GM18508 (cell line): ENCODE results near the gene PAXIP1.
A peak's percentile ranks its signal among the peaks of the same experiment; 100 is the strongest.
"Not testable (repeated sequence)": the region's sequence is repeated elsewhere in the genome, so short reads cannot be mapped to it uniquely, and the experiment has no call there.

Experiments
- ATAC-seq: cut with Tn5 transposase; IDR thresholded peaks from one replicate; pipeline ENCODE4 v1.9.1; 2021; ENCODE audit warnings: moderate number of reproducible peaks; ENCODE audit not compliant: insufficient read depth, unreplicated experiment

PAXIP1 gene, protein sequence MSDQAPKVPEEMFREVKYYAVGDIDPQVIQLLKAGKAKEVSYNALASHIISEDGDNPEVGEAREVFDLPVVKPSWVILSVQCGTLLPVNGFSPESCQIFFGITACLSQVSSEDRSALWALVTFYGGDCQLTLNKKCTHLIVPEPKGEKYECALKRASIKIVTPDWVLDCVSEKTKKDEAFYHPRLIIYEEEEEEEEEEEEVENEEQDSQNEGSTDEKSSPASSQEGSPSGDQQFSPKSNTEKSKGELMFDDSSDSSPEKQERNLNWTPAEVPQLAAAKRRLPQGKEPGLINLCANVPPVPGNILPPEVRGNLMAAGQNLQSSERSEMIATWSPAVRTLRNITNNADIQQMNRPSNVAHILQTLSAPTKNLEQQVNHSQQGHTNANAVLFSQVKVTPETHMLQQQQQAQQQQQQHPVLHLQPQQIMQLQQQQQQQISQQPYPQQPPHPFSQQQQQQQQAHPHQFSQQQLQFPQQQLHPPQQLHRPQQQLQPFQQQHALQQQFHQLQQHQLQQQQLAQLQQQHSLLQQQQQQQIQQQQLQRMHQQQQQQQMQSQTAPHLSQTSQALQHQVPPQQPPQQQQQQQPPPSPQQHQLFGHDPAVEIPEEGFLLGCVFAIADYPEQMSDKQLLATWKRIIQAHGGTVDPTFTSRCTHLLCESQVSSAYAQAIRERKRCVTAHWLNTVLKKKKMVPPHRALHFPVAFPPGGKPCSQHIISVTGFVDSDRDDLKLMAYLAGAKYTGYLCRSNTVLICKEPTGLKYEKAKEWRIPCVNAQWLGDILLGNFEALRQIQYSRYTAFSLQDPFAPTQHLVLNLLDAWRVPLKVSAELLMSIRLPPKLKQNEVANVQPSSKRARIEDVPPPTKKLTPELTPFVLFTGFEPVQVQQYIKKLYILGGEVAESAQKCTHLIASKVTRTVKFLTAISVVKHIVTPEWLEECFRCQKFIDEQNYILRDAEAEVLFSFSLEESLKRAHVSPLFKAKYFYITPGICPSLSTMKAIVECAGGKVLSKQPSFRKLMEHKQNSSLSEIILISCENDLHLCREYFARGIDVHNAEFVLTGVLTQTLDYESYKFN

DNA sequence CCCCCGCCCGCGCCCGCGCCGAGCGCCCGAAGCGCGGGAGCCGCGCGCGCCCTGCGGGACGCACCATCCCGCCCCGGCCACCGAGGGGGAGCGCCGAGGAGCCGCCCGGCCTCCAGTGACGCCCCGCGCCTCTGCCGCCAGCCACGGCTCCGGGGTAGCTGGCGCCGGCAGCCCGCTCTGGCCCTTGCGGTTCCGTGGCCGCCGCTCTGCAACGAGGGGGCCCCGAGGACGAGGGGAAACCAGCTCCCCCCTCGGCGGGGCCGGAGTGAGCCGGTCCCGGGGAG lies at the start of gene PAXIP1:
TSS of gene PAXIP1 (minus strand) at position 33 of the 284 bp plus-strand sequence. CDS start 195 bp downstream, outside the sequence.
- ATAC-seq, result peak; percentile 18

DNA sequence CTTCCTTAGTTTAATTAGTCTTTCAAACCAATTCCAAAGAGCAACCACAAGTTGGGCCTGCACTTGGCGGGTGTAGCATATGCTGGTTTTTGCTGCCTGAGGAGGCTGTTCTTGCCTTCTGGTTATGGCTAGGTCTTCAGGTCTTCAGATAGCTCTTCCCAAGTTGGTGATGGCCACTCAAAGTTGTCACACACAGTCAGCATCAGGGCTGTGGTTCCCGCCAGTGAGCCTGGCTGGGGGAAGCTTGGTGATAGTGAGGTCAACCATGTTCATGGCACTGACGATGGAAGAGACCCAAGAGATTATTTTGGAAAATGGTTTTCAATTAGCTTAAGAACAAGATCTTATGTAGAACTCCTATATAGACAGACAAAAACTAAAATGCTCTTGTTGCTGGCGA lies 48.4 kb upstream of the PAXIP1 start:
- no peak for ATAC-seq

DNA sequence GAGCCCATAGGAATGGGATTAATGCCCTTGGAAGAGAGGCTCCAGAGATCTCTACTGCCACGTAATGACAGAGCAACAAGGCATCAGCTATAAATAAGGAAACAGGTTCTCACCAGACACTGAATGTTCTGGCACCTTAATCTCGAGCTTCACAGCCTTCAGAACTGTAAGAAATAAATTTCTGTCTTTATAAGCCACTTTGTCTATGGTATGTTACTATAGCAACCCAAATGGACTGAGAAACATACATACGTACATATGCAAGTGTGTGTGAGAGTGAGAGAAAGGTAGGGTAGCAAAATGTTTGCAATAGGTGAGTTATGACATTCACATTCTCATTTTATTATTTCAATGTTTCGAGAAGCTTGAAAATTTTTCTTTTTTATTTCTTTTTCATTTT lies 45.1 kb upstream of the PAXIP1 start:
- no peak for ATAC-seq

DNA sequence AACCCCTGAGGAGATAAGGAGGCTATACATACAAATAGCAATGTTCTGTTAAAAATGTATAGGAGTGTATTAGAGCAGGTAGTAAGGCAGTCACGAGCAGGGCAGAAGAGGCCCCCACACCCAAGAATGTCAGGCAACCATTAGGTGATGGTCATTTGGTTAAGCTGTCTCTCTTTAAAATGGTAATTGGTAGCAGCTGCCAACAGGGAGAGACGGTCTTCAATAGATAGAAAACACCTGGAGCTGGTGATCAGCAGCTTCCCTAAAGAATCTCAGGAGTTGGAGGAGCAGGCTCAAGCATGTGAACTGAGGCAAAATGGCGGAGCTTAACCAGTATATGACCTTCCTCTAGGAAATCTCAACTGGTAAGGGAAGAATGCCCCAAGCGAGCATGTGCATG lies 40.8 kb upstream of the PAXIP1 start:
- ATAC-seq, result no peak

DNA sequence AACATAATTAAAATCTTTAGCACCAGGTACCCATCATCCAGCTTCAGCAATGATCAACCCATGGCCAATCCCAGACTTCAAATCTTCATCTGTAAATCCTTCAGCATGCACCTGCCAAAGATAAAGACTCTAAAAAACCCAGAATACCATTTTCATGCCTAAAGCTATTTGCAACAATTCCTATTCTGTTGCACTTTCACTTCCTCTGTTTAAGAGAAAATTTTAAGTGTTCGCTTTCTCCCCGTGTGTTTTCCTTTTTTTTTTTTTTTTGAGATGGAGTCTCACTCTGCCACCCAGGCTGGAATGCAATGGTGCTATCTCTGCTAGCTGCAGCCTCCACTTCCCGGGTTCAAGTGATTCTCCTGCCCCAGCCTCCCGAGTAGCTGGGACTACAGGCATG lies 35.4 kb upstream of the PAXIP1 start:
- ATAC-seq, result no peak

DNA sequence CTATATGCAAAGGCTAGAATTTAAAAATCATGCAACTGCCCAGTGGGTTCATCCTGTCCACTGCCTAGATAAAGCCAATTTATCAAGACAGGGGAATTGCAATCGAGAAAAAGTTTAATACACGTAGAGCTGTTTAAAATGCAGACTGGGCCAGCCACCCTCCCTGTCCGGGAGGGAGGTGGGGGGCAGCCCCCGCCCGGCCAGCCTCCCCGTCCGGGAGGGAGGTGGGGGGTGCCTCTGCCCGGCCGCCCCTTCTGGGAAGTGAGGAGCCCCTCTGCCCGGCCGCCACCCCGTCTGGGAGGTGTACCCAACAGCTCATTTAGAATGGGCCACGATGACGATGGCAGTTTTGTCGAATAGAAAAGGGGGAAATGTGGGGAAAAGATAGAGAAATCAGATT lies 31.6 kb upstream of the PAXIP1 start:
- ATAC-seq, result not testable (repeated sequence)

DNA sequence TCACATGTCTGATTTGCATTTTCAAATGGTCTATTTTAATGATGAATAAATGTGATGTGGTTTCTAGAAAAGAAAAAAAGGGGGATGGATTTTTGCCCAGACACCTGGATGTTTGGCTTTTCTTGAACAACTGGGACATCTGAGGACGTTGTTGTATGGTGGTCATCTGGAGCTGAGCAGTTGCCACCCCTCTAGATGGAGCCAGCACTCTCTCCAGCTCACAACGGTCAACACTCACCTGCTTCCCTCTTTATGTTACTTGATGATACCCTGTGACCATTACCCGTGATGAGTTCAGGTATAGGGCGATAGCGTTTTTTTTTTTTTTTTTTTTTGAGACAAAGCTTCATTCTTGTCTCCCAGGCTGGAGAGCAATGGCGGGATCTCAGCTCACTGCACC lies 30.1 kb upstream of the PAXIP1 start:
- ATAC-seq, result no peak

DNA sequence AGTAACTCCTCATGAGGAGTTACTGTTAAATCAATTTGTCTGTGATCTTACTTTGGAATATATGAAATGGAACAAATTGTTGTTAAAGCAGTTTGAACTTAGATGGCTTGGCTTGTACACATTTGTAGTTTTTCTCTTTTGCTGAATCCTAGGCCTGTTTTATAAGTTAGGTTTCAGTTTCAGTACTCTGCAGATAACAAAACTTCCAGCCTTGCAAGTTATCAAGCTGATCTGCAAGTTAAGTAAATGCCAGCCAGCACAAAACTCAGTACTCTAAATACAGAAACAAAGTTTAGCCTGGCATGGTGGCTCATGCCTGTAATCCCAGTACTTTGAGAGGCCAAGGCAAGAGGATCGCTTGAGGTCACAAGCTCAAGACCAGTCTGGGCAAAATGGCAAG lies 25.0 kb upstream of the PAXIP1 start:
- ATAC-seq, result no peak

DNA sequence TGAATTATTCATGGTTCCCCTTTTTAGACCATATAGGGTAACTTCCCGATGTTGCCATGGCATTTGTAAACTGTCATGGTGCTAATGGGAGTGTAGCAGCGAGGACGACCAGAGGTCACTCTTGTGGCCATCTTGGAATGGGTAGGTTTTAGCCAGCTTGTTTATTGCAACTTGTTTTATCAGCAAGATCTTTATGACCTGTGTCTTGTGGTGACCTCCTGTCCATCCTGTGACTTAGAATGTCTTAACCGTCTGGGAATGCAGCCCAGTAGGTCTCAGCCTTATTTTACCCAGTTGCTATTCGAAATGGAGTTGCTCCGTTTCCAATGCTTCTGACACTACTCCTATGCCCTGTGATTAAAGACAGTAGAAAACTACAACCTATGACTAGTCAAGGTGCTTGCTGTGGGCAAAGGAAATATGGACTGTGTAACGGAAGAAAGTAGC lies 18.8 kb upstream of the PAXIP1 start:
- ATAC-seq, result no peak

DNA sequence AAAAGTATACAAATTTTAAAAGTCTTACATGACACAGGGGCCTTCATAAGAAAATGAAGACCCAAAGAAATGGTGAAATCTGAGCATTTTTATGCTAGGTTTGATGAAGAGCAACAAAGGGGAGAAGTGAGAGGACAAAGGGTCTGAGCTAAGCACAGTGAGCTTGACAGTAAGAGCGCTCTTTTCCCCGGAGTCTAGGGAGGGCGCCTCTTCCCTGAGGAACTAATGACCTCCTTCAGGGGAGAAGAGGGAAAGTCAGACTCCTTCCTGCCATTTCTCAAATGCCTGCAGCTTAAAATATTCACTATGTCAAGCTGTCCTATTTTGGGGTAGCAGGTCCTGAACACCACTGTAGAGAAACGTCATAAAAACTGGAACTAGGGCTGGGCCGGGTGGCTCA lies 18.1 kb upstream of the PAXIP1 start:
- no peak for ATAC-seq

DNA sequence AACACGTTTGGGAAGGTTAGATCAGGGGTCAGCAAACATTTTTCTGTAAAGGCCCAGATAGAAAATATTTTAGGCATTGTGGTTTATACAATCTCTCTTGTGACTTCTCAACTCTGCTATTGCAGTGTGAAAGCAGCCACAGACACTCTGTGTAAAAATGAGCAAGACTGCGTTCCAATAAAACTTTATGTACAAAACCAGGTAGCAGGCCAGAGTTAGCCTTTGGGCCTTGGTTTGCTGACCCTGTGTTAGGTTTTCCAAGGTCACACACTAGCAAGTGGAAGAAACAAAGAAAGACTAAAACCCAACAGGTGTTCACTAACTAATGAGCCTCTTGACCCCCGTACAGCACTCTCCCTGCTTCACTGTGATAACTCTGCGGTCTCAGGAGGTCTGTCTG lies 14.9 kb upstream of the PAXIP1 start:
- no peak for ATAC-seq

DNA sequence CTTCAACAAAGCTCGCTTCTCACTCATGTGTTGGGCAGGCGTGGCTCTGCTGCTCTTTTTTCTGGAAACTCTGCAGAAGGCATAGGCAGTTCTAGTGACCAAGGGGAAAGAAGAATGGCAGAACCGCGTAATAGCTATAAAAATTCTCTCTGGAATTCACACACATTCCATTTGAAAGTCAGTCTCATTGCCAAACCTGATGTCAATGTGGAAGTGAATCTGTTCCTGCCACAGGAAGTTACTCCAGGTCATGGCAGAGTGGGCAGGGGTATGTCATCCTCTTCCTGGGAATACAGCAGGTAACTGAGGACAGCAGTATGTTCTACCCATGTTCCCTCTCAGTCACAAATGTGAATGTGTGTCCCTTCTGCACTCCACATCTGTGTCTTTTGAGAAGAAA lies 8.2 kb upstream of the PAXIP1 start:
- no peak for ATAC-seq

DNA sequence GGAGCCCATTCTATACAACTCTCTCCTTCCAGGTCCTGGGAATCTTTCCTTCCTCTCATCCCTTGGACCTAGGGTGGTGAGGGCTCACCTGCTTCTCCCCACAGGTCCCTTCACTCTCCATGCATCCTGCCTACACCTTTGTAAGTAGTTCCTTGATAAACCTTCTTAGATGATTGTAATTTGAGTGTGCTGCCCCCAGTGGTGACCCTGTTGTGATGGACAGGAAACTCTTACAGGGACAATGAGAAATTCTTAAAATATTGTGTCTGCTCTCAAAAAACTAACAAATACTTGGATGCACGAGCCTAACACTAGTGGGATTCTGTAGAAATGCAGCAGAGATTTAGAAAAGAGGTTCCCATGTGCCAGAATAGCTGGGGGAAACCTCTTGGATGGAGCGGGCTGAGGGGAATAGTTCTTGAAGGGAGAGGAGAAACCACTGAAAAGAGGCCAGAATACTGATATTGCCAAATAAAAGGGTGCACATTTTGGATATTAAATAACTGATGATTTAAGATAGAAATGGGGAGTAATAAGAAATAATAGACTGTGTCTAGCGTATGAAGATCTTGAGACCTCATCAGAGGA lies 6.7 kb upstream of the PAXIP1 start:
- no peak for ATAC-seq

DNA sequence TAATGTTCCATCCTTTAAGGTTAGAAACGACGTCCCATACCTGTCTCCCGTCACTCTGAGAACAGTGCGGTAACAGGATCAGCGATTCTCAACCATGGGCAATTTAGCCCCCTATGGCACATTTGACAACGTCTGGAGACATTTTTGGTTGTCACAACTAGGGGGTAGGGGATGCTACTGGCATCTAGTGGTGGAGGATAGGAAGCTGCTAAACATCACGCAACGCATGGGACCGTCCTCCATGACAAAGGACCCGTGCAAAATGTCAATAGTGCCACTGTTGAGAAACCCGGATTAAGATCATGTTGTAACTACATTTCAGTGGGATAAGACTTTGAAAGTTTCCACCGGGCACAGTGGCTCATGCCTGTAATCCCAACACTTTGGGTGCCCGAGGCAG lies 5.0 kb upstream of the PAXIP1 start:
- no peak for ATAC-seq

DNA sequence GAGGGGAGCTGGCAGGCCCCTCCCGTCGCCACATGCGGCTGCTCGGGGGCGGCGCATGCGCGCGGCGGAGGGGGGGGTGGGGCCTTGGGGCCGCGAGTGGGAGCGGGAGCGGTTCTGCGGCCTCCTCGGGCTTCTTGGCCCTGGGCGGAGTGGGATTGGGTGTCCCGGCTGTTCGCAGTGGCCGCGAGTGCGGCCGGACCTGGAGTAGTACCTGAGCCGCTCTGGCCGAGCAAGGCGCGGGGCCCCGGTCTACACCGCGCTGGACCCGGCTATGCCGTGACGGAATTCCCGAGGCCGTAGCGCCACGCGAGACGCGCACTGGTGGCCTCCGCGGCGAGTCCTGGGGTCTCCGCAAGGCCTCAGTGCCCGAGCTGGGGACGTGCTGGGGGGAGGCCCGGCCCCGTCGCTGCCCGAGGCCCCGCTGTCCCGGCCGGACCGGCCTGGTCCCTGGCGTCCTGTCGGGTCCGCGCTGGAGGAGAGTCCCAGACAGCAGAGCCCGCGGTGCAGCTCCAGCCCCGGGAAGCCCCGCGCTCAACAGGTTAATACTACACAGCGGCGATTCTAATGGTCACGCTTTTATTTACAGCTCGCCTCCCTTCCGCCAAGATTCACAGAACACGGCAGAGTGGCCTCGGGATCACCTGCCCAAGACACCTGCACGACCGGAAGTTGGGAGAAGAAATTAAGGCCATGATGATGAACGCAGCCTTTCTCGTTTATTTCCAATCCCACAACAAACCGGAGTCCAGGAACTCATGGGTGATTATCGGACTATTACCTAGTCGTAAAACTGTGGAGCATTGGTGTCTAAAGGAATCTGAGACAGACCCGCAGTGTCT lies 671 bp upstream of the PAXIP1 start:
- peak; percentile 30 for ATAC-seq

DNA sequence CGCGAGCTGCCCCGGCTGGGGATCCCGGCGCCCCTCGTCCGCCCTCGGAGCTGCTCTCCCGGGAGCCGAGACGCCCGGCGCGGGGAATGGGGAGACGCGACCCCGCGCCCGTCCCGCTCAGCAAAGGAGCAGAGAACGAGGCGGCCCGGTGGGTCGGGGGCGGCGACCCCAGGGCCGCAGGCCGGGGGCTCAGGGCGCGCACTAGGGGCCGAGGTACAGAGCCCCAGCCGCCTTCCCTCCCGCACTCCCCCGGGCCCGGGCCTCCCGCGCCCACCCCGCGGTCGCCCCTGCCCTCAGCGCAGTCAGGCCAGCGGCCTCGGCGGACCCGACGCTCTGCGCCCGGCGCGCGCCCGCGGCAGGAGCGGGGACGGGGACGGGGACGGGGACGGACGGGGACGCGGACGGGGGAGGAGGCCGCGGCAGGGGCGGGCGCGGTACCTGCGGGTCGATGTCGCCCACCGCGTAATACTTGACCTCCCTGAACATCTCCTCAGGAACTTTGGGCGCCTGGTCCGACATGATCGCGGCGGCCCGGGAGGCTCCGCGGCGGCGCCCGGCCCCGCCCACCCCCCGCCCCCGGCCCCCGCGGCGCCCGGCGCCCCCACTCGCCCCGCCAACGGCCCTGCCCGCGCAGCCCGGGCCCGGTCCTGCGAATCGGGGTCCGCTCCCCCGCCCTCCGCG lies 373 bp downstream of the PAXIP1 start:
- peak; percentile 11 for ATAC-seq

DNA sequence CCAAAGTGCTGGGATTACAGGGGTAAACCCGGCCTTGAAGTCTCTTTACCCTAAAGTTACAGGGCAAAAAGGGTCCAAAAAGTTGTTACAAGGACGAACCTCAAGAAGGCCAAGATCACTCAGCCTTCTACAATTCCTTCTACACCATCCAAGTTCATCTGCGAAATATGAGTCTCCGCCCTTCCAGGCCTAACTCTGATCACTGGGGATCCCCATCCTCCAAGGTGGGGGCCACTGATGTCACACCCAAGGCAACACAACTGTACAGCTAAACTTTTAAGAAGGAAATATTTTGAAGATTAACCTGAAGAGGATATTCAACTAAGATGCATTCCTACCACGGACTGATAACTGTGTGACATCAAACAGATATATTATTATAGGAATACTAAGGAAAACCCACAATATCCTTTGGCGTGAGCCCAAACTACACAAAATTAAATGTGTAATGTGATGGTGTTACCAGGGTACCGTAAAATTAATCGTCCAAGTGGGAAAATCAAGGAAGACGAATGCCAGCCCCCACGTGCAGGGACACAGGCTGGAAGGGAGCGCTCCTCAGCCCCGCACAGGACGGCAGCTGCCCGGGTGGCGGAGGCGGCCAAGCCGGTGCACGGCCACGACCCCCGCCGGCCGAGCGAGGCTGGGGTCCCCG lies 1.0 kb downstream of the PAXIP1 start:
- no peak for ATAC-seq

DNA sequence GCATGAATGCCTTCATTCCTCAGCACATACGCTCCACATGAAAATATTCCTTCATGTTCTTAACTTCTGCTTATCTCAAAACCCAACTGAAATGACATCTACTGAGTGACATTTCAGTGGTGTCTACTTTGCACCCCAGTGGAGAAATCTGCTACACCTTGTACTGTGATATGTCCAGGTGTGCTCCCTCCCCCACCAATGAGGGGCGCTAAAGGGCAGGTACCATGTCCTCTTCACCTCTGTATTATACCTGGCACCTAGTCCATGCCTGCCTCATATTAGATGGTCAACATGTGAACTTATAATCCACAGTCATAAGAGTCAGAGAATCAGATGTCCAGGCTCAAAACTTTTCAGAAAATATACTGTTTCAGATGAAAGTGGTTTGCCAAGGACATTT lies 2.1 kb downstream of the PAXIP1 start:
- ATAC-seq, result no peak

DNA sequence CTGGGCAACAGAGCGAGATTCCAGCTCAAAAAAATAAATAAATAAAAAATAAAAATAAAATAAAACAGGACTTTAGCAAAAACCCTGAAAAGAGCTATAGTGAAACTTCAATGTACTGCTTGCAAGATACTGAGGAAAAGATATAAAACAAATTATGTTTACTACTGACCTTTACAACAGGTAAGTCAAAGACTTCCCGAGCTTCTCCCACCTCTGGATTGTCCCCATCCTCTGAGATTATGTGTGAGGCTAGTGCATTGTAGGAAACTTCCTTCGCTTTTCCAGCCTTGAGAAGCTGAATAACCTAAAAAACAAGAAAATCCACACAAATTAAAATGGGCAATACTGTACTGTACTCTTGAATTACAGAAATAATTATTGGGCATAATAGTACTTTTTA lies 4.4 kb downstream of the PAXIP1 start:
- ATAC-seq, result no peak
